Inferior parietal cortex (tissue), 1 donor: ENCODE results near the gene TNNC1.

Experiments
- DNase-seq: peaks from one replicate; pipeline ENCODE4 v3.0.0-alpha.2; 2016; ENCODE audit errors: extremely low spot score

Gene TNNC1

DNA sequence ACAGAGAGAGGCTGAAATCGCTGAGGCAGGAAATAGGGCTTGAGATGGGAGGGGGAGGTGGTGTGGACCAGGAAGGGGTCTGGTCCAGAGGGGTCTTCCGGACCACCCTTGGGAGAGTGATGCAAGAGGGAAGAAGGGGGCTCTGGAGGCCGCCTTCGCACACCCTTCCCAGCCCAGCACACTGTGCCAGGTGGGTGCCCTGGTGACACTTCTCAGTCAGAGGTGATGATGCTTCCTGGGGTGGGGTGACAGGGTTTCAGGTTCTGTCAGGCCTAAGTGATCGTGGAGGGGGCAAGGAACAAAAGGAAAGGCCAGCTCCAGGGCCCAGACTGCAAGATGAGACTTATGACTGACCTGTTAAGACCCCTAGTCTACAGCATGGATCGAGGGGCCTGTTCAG lies 21.6 kb downstream of the TNNC1 start:
- DNase-seq = no peak

DNA sequence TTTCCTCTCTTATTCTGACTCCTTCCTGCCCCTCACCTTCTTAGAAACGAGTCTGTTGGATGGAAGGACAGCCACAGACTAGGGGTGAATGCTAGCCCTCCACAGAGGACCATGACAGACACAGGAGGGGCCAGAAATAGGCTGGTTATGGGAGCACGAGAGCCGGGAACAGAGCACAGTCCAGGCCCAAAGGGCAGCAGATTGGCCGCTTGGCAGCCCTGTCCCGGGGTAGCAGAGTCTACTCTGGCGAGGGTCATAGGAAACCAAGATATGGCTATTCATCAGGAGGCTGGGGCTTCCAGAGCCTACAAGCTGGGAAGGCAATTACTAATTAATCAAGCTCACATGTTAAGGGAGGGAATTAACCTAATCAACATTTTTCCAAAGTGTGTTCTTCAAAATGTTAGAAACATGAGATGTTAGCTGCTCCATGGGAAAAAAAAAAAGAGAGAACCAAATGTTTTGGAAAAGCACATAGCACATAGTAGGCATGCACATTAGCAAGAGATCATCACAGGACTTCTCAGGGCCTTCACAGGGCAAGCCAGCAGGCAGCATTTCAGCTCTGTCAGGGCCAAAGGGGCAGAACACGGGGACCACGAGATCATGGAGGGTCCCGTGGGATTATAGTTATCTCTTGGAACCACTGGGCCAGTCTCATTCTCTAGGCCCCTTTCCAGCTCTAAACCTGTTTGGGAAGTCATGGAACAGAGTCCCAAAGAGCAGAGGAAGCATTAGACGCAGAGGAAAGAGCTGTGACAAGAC lies 22.2 kb downstream of the TNNC1 start:
- no peak for DNase-seq

GRCh38 chr3:52430416-52430810 lies 23.4 kb downstream of the TNNC1 start:
- DNase-seq = no peak

- no peak for DNase-seq
Observed at GRCh38 chr3:52429779-52430415, 23.9 kb downstream of the TNNC1 start.

- DNase-seq = no peak
Observed at GRCh38 chr3:52429031-52429430, 24.8 kb downstream of the TNNC1 start.

GRCh38 chr3:52428151-52429005 lies 25.5 kb downstream of the TNNC1 start:
- peak; percentile 91 for DNase-seq

GRCh38 chr3:52423173-52423572 lies 30.7 kb downstream of the TNNC1 start:
- DNase-seq = no peak

DNA sequence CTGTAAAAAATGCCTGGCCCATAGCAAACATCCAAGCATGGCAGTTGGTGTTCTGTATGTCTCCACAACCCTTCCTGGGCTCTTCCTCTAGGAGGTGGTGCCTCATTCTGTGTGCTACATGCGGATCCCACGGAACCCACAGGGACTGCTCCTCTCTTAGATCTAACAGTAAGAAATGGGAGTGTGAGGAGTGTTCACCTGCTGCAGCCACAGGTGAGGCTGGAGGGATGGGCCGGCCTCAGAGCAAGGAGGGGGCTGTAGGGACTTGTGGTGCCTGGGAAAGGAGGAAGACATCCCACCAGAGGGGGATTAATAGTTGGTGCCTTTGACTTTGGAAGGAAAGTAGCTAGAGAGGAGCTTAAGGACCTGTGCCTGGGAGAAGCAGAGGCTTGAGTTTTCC lies 31.2 kb downstream of the TNNC1 start:
- DNase-seq = no peak

- no peak for DNase-seq
Observed at GRCh38 chr3:52420388-52420787, 33.5 kb downstream of the TNNC1 start.

DNA sequence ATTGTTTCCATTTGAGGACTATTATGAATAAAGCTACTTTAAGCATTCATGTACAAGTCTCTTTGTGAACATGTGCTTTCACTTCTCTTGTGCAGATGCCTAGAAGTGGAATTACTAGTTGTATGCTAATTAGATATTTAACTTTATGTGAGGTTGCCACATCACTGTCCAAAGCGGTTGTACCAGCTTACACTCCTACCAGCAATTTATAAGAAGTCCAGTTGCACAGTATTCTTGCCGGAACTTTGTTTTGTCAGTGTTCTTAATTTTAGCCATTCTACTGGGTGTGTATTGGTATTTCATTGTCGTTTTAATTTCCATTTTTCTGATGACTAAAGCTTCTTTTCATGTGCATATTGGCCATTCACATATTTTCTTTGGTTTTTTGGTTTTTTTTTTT lies 38.0 kb downstream of the TNNC1 start:
- DNase-seq = no peak

DNA sequence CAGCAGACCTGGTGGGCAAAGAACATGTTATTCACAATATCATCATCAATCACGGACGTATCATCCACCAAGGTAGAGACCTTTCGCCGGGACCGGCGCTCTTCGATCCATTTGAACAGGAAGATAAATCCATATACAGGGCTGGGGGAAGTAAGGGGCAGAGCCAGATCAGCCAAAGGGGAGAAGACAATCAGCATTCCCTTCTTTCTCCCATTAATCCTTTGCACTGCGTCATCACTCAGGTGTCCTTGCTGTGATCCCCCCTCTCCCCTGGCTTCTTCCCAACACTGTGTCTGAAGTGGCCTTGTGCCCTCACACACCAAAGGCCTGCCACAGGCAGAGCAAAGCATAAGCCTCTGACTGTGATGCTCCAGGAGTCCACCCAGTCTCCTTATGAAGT lies 45.4 kb downstream of the TNNC1 start:
- no peak for DNase-seq

DNA sequence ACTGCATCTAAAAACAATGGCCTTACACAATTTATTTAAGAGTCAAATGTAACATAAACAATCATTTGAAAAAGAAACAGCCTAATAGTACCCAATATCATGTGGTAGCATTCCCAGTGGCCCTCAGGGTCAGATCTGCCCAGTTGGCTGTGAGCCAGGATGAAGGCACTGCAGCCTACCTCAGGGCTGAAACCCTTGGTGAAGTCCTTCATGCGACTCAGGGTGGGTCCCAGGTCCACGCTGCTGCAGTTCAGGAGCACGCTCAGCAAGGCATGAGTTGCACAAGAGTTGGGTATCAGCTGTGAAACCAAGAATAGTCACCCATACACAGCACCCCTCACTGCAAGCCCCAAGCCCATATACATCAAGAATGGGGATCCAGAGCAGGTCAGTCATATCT lies 46.1 kb downstream of the TNNC1 start:
- no peak for DNase-seq

DNA sequence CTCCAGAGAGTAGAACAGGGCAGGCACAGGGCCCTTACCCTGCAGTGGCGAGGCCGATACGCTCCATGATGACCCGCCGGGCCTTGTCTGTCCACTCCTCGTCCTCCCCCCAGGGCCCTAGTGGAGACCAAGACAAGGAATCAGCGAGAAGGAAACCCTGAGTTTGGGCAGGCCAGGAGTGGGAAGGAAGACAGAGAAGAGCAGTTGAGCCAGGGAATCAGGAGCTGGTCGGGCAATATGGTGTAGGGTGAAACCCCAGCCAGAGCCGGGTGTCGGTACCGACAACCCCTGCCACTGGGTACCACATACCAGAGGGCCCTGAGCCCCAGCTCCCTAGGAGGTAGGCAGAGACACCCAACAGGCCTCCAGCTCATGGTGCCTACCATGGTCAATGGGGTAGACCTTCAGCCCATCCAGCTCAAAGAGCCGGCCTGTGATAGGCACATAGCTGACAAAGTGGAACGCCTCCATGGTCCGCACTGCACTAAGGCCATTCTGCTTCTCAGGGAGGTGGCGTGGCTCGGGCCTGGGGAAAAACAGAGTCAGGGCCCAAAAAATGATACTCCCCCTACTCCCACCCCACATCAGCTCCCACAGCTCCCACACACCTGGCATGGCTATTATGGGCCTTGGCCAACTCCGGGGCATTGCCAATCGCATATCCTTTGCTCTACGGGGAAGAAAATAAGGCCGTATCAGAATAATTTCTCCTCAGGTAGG lies 46.9 kb downstream of the TNNC1 start:
- DNase-seq = no peak

GRCh38 chr3:52406231-52406661 lies 47.6 kb downstream of the TNNC1 start:
- DNase-seq = no peak

GRCh38 chr3:52405601-52406110 lies 48.2 kb downstream of the TNNC1 start:
- no peak for DNase-seq

GRCh38 chr3:52405066-52405465 lies 48.8 kb downstream of the TNNC1 start:
- no peak for DNase-seq

GRCh38 chr3:52404391-52404790 lies 49.5 kb downstream of the TNNC1 start:
- no peak for DNase-seq

- no peak for DNase-seq
Observed at GRCh38 chr3:52403955-52404354, 49.9 kb downstream of the TNNC1 start.

- no peak for DNase-seq
Observed at GRCh38 chr3:52403271-52403841, 50.5 kb downstream of the TNNC1 start.

GRCh38 chr3:52402706-52403270 lies 51.1 kb downstream of the TNNC1 start:
- no peak for DNase-seq

- no peak for DNase-seq
Observed at GRCh38 chr3:52402101-52402521, 51.7 kb downstream of the TNNC1 start.
